Renal pelvis (tissue), 4 donors: Measurements from ENCODE around the gene CAMTA1. TPM values are rescaled to one million over a fixed set of nuclear protein-coding genes. Genes with fewer than 3 reads are reported as not detected.

Experiments used
- DNase-seq: peaks from one replicate; pipeline ENCODE4 v3.0.0-alpha.2; 2013
- polyA plus RNA-seq, 3 donors: library from polyadenylated mRNA; unstranded; fragments of 120-200 nt; gene quantifications; one replicate each; pipeline ENCODE4 v1.2.1, GENCODE V29; 2013; ENCODE audit not compliant: insufficient read length in 3 of 3

The CAMTA1 gene
- polyA plus RNA-seq, 3 donors: 72.3 to 83.1 (median 76.0) TPM

- DNase-seq: no peak
These were observed 438.3 kb downstream of the CAMTA1 start for GRCh38 chr1:7223334-7224080.

- DNase-seq: no peak
These were observed 438.9 kb downstream of the CAMTA1 start for GRCh38 chr1:7224081-7224534.

- no peak for DNase-seq
These were observed 439.4 kb downstream of the CAMTA1 start for GRCh38 chr1:7224644-7225043.

- DNase-seq: no peak
These were observed 440.7 kb downstream of the CAMTA1 start for GRCh38 chr1:7225711-7226505.

- no peak for DNase-seq
These were observed 442.4 kb downstream of the CAMTA1 start for GRCh38 chr1:7227654-7228053.

GRCh38 chr1:7228252-7228961 lies 443.2 kb downstream of the CAMTA1 start:
- no peak for DNase-seq

- no peak for DNase-seq
These were observed 443.9 kb downstream of the CAMTA1 start for GRCh38 chr1:7229186-7229585.

GRCh38 chr1:7229696-7230631 lies 444.7 kb downstream of the CAMTA1 start:
- DNase-seq: no peak

GRCh38 chr1:7232441-7233236 lies 447.4 kb downstream of the CAMTA1 start:
- no peak for DNase-seq

- no peak for DNase-seq
These were observed 447.9 kb downstream of the CAMTA1 start for GRCh38 chr1:7233237-7233540.

- DNase-seq: no peak
These were observed 448.6 kb downstream of the CAMTA1 start for GRCh38 chr1:7233646-7234470.

- DNase-seq: no peak
These were observed 449.2 kb downstream of the CAMTA1 start for GRCh38 chr1:7234471-7234755.

GRCh38 chr1:7235871-7236517 lies 450.7 kb downstream of the CAMTA1 start:
- DNase-seq: no peak

- no peak for DNase-seq
These were observed 451.7 kb downstream of the CAMTA1 start for GRCh38 chr1:7236844-7237515.

- no peak for DNase-seq
These were observed 461.9 kb downstream of the CAMTA1 start for GRCh38 chr1:7247158-7247557.

- no peak for DNase-seq
These were observed 462.7 kb downstream of the CAMTA1 start for GRCh38 chr1:7247791-7248548.

- DNase-seq: no peak
These were observed 463.4 kb downstream of the CAMTA1 start for GRCh38 chr1:7248549-7249199.

- no peak for DNase-seq
These were observed 464.3 kb downstream of the CAMTA1 start for GRCh38 chr1:7249516-7249915.
